HUES48 (cell line): ENCODE results near the gene NR4A2.
"Not testable (repeated sequence)": the region's sequence is repeated elsewhere in the genome, so short reads cannot be mapped to it uniquely, and the experiment has no call there.

Experiments used
- H3K27ac ChIP-seq: one replicate; pipeline ENCODE4 v1.7.0; 2013; ENCODE audit warnings: low read depth, low read length, inconsistent platforms
- H3K27me3 ChIP-seq: 2 replicates; pipeline ENCODE4 v1.6.1; 2013; ENCODE audit warnings: mild to moderate bottlenecking, low read length; ENCODE audit not compliant: control insufficient read depth, insufficient read depth
- H3K36me3 ChIP-seq: 2 replicates; pipeline ENCODE4 v1.6.1; 2013; ENCODE audit warnings: low read length; ENCODE audit not compliant: control insufficient read depth, insufficient read depth
- H3K4me1 ChIP-seq: 2 replicates; pipeline ENCODE4 v1.6.1; 2013; ENCODE audit warnings: mild to moderate bottlenecking, low read length; ENCODE audit not compliant: control insufficient read depth, insufficient read depth
- H3K4me3 ChIP-seq: 2 replicates; pipeline ENCODE4 v1.5.1; 2013; ENCODE audit warnings: mild to moderate bottlenecking, low read depth, low read length
- H3K9ac ChIP-seq: 2 replicates; pipeline ENCODE4 v1.6.1; 2013; ENCODE audit warnings: mild to moderate bottlenecking, low read depth, low read length, moderate library complexity
- H3K9me3 ChIP-seq: 2 replicates; pipeline ENCODE4 v1.6.1; 2013; ENCODE audit warnings: low read length; ENCODE audit not compliant: control insufficient read depth, insufficient read depth

The NR4A2 gene

DNA sequence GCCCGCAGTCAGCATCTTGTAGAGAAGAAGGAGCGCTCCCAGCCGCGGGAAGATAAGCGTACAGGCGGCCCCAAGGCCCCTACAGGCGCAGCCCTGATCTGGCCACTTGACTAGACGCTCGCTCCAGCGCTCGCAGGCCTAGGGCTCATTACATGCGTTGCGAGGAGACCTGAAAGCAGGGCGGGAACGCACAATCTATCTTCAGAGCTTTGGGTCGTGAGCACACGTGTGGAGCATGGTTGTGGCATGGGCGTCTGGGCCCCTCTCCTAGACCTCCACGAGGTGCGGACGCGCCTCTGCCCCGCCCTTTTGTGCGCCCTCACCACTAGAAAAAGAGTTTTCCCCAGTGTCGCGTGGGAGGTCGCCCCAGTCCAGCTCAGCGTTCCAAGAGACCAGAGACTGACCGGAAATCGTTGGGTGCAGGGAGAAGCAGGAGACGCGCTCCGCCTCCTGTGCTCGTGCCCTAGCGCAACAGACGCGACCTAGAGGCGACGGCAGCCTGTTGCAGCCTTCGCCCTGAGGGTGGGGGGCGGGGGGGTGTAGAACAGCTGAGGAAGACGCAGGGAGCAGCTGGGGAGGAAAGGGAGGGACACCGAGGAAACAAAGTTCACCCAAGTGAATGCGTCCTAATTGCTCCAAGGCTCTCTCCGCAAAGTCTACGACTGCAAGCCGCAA lies 12.6 kb downstream of the NR4A2 start:
- peak overlapping the region; percentile 56 for H3K4me3 ChIP-seq

GRCh38 chr2:156317631-156318030 lies 14.9 kb downstream of the NR4A2 start:
- Histone ChIP-seq H3K27ac (no peak overlapping the region), H3K9me3 (no peaks in the 10 kb centered on the region), H3K4me1 (peaks cover 17% of the 10 kb centered on the region)

More for the DNA sequence above, 12.6 kb downstream of the NR4A2 start:
- Histone ChIP-seq H3K27me3 (peaks cover 79% of the 10 kb centered on the region), H3K9me3 (no peaks in the 10 kb centered on the region), H3K4me1 (peaks cover 25% of the 10 kb centered on the region), H3K27ac (no peak overlapping the region), H3K36me3 (no peaks in the 10 kb centered on the region), H3K9ac (0 out of 2 replicates have a peak overlapping the region, but pooled peaks have one; percentile 18)

DNA sequence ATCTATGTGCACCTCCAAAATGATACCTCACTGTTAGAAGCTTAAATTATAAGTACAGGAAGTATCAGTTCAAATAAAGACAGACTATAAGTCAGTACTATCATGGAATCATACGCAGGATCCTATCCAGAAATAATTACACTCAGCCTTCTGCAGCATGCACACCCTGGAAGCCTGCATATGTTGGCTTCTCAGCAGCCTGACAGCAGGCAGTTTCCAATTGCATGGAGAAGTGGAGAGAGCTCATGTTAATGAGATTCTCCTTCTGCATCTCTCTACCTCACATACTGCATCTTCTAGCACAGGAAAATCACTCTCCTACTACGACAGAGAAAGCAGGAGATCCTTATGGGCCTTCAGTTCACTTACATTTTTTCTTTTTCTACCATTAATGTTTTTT lies 20.5 kb downstream of the NR4A2 start:
- Histone ChIP-seq H3K4me1 (no peaks in the 10 kb centered on the region), H3K9ac (no peak overlapping the region), H3K27me3 (no peaks in the 10 kb centered on the region; the same call in 1 of the 2 replicates), H3K27ac (no peak overlapping the region), H3K36me3 (no peaks in the 10 kb centered on the region), H3K9me3 (no peaks in the 10 kb centered on the region), H3K4me3 (no peak overlapping the region)

More at GRCh38 chr2:156317631-156318030, 14.9 kb downstream of the NR4A2 start:
- H3K36me3 ChIP-seq = no peaks in the 10 kb centered on the region
- no peak overlapping the region for H3K9ac ChIP-seq
- no peak overlapping the region for H3K4me3 ChIP-seq
- H3K27me3 ChIP-seq = peaks cover 56% of the 10 kb centered on the region

DNA sequence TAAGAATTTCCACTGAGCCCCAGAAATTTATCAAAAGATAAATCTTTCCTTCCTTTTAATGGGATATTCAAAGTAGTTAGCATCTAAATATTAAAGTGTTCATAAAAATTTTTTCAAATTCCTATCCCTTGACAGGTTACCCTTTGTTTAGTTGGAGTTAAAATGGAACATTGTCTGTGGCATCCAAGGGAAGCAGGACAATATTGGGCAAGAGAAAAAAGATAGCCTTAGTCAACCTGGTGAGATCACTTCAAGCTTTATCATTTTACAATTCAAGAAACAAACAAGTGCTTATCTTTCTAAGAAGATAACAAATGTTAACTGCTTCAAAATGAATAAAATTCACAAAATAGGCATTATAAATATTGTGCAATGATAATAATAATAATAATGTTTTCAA lies 21.7 kb downstream of the NR4A2 start:
- H3K9me3 ChIP-seq = no peaks in the 10 kb centered on the region
- H3K4me1 ChIP-seq = no peaks in the 10 kb centered on the region
- no peak overlapping the region for H3K4me3 ChIP-seq
- H3K27me3 ChIP-seq = no peaks in the 10 kb centered on the region
- no peaks in the 10 kb centered on the region for H3K36me3 ChIP-seq
- no peak overlapping the region for H3K9ac ChIP-seq
- H3K27ac ChIP-seq = no peak overlapping the region

DNA sequence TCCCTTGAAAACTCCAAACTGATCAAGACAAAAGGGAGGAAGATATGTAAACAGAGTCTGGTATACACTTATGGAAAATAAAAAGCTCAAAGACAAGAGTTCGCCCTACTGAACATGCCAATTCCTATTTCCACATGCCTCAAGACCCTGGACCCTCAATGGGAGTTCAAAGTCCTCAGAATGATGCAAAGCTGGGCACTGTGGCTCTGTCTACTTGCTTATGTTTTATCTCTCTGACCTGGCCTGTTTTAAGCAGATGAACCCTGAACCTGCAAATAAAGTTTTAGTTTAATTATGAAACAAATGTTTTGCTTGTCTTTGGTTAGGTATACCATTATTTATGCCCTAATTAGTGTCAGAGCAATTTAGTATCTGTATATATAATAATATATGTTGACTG lies 22.6 kb downstream of the NR4A2 start:
- no peaks in the 10 kb centered on the region for H3K4me1 ChIP-seq
- H3K9me3 ChIP-seq = no peaks in the 10 kb centered on the region
- H3K36me3 ChIP-seq = no peaks in the 10 kb centered on the region
- H3K9ac ChIP-seq = no peak overlapping the region
- H3K27ac ChIP-seq = no peak overlapping the region
- no peak overlapping the region for H3K4me3 ChIP-seq
- no peaks in the 10 kb centered on the region for H3K27me3 ChIP-seq

GRCh38 chr2:156309167-156309566 lies 23.4 kb downstream of the NR4A2 start:
- Histone ChIP-seq H3K36me3 (no peaks in the 10 kb centered on the region), H3K4me1 (no peaks in the 10 kb centered on the region), H3K9me3 (no peaks in the 10 kb centered on the region), H3K4me3 (no peak overlapping the region), H3K27ac (no peak overlapping the region), H3K9ac (no peak overlapping the region), H3K27me3 (no peaks in the 10 kb centered on the region)

GRCh38 chr2:156306821-156307220 lies 25.7 kb downstream of the NR4A2 start:
- H3K9me3 ChIP-seq = no peaks in the 10 kb centered on the region
- no peak overlapping the region for H3K27ac ChIP-seq
- no peak overlapping the region for H3K9ac ChIP-seq
- H3K4me1 ChIP-seq = no peaks in the 10 kb centered on the region
- no peak overlapping the region for H3K4me3 ChIP-seq
- no peaks in the 10 kb centered on the region for H3K27me3 ChIP-seq
- no peaks in the 10 kb centered on the region for H3K36me3 ChIP-seq

GRCh38 chr2:156305121-156305520 lies 27.4 kb downstream of the NR4A2 start:
- Histone ChIP-seq H3K27ac (no peak overlapping the region), H3K9ac (no peak overlapping the region), H3K9me3 (no peaks in the 10 kb centered on the region), H3K4me1 (no peaks in the 10 kb centered on the region), H3K36me3 (no peaks in the 10 kb centered on the region), H3K4me3 (no peak overlapping the region), H3K27me3 (no peaks in the 10 kb centered on the region)

DNA sequence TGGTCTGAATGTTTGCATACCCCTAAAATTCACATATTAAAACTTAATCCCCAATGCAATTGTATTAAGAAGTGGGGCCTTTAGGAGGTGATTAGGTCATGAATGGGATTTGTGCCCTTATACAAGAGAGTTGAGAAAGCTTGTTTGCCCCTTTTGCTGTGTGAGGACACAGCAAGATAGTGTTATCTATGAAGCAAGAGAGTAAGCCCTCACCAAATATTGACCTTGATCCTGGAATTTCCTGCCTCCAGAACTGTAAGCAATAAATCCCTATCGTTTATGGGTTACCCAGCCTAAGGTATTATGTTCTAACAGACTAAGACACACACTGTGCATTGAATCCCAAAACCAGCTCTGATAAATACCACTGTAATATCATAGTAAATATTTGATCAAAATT lies 32.2 kb downstream of the NR4A2 start:
- Histone ChIP-seq H3K4me1 (no peaks in the 10 kb centered on the region), H3K27me3 (no peaks in the 10 kb centered on the region), H3K27ac (no peak overlapping the region), H3K36me3 (no peaks in the 10 kb centered on the region), H3K4me3 (no peak overlapping the region), H3K9me3 (no peaks in the 10 kb centered on the region), H3K9ac (no peak overlapping the region)

GRCh38 chr2:156294945-156295580 lies 37.5 kb downstream of the NR4A2 start:
- no peaks in the 10 kb centered on the region for H3K9me3 ChIP-seq
- no peaks in the 10 kb centered on the region for H3K27me3 ChIP-seq
- no peak overlapping the region for H3K4me3 ChIP-seq
- no peaks in the 10 kb centered on the region for H3K36me3 ChIP-seq
- no peak overlapping the region for H3K27ac ChIP-seq
- no peak overlapping the region for H3K9ac ChIP-seq
- H3K4me1 ChIP-seq = no peaks in the 10 kb centered on the region

DNA sequence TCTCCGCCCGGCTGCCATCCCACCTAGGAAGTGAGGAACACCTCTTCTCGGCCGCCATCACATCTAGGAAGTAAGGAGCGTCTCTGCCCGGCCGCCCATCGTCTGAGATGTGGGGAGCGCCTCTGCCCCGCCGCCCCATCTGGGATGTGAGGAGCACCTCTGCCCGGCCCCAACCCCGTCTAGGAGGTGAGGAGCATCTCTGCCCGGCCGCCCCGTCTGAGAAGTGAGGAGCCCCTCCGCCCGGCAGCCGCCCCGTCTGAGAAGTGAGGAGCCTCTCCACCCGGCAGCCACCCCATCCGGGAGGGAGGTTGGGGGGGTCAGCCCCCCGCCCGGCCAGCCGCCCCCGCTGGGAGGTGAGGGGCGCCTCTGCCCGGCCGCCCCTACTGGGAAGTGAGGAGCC lies 39.1 kb downstream of the NR4A2 start:
- not testable (repeated sequence) for H3K9ac ChIP-seq, H3K4me1 ChIP-seq, H3K27me3 ChIP-seq, H3K36me3 ChIP-seq, H3K27ac ChIP-seq, H3K9me3 ChIP-seq, H3K4me3 ChIP-seq
